Stimulated activated naive CD8-positive, alpha-beta T cell treated with anti-CD3 and anti-CD28 coated beads, Interleukin-15, Interleukin-2, amounts not matched to agents 100 ng/mL and 50 ng/mL, for 24 hours (primary cell): Measurements from ENCODE around the gene OSM.

Experiments used
- H3K27ac Mint-ChIP-seq: one replicate; pipeline ENCODE4 v1.8.0; 2021; ENCODE audit warnings: mild to moderate bottlenecking, mixed read lengths
- H3K27me3 Mint-ChIP-seq: one replicate; pipeline ENCODE4 v1.8.0; 2021; ENCODE audit warnings: mixed read lengths
- H3K36me3 Mint-ChIP-seq: one replicate; pipeline ENCODE4 v1.8.0; 2021; ENCODE audit warnings: low read depth, mixed read lengths
- H3K4me1 Mint-ChIP-seq: one replicate; pipeline ENCODE4 v1.8.0; 2021; ENCODE audit warnings: low read depth, mixed read lengths
- H3K4me3 Mint-ChIP-seq: one replicate; pipeline ENCODE4 v1.8.0; 2021; ENCODE audit warnings: mild to moderate bottlenecking, mixed read lengths
- H3K9me3 Mint-ChIP-seq: one replicate; pipeline ENCODE4 v1.8.0; 2021; ENCODE audit warnings: mixed read lengths

The OSM gene

GRCh38 chr22:30249049-30250038 is 17.3 kb downstream of the OSM start:
- Mint-ChIP-seq H3K36me3 (peaks cover 14% of the 10 kb centered on the region), H3K27me3 (no peaks in the 10 kb centered on the region), H3K27ac (peak overlapping the region; percentile 92), H3K4me3 (no peak overlapping the region), H3K4me1 (peaks cover 83% of the 10 kb centered on the region), H3K9me3 (no peaks in the 10 kb centered on the region)

GRCh38 chr22:30248484-30248883 is 18.2 kb downstream of the OSM start:
- Mint-ChIP-seq H3K36me3 (peaks cover 23% of the 10 kb centered on the region), H3K9me3 (no peaks in the 10 kb centered on the region), H3K4me3 (no peak overlapping the region), H3K4me1 (peaks cover 88% of the 10 kb centered on the region), H3K27ac (peak overlapping the region; percentile 92), H3K27me3 (no peaks in the 10 kb centered on the region)

GRCh38 chr22:30247974-30248373 is 18.7 kb downstream of the OSM start:
- peak overlapping the region; percentile 92 for H3K27ac Mint-ChIP-seq
- H3K4me1 Mint-ChIP-seq: peaks cover 89% of the 10 kb centered on the region
- H3K36me3 Mint-ChIP-seq: peaks cover 28% of the 10 kb centered on the region
- no peak overlapping the region for H3K4me3 Mint-ChIP-seq
- H3K27me3 Mint-ChIP-seq: no peaks in the 10 kb centered on the region
- no peaks in the 10 kb centered on the region for H3K9me3 Mint-ChIP-seq

GRCh38 chr22:30247561-30247960 is 19.1 kb downstream of the OSM start:
- H3K36me3 Mint-ChIP-seq: peaks cover 32% of the 10 kb centered on the region
- peak overlapping the region; percentile 97 for H3K4me3 Mint-ChIP-seq
- no peaks in the 10 kb centered on the region for H3K9me3 Mint-ChIP-seq
- H3K27me3 Mint-ChIP-seq: no peaks in the 10 kb centered on the region
- peaks cover 89% of the 10 kb centered on the region for H3K4me1 Mint-ChIP-seq
- H3K27ac Mint-ChIP-seq: peak overlapping the region; percentile 92

- Mint-ChIP-seq H3K4me1 (peaks cover 88% of the 10 kb centered on the region), H3K27ac (peak overlapping the region; percentile 92), H3K9me3 (no peaks in the 10 kb centered on the region), H3K36me3 (peaks cover 37% of the 10 kb centered on the region), H3K27me3 (no peaks in the 10 kb centered on the region), H3K4me3 (peak overlapping the region; percentile 97)
These were observed 19.8 kb downstream of the OSM start for GRCh38 chr22:30246814-30247376.

- peaks cover 37% of the 10 kb centered on the region for H3K36me3 Mint-ChIP-seq
- no peaks in the 10 kb centered on the region for H3K9me3 Mint-ChIP-seq
- peaks cover 83% of the 10 kb centered on the region for H3K4me1 Mint-ChIP-seq
- peak within 1 kb of the TSS; percentile 97 for H3K4me3 Mint-ChIP-seq
- H3K27me3 Mint-ChIP-seq: no peaks in the 10 kb centered on the region
- H3K27ac Mint-ChIP-seq: peak within 1 kb of the TSS; percentile 98
These were observed 20.5 kb downstream of the OSM start, which contains the start of gene LIF for GRCh38 chr22:30245985-30246813. Gene LIF, minus strand, starts transcription at chr22:30246759. Its CDS starts 64 bp downstream, at chr22:30246695.

GRCh38 chr22:30245181-30245984 is 21.3 kb downstream of the OSM start:
- Mint-ChIP-seq H3K4me3 (peak overlapping the region; percentile 97), H3K27me3 (no peaks in the 10 kb centered on the region), H3K9me3 (no peaks in the 10 kb centered on the region), H3K4me1 (peaks cover 84% of the 10 kb centered on the region), H3K27ac (peak overlapping the region; percentile 98), H3K36me3 (peaks cover 45% of the 10 kb centered on the region)

- H3K9me3 Mint-ChIP-seq: no peaks in the 10 kb centered on the region
- peak overlapping the region; percentile 97 for H3K4me3 Mint-ChIP-seq
- H3K4me1 Mint-ChIP-seq: peaks cover 77% of the 10 kb centered on the region
- peak overlapping the region; percentile 98 for H3K27ac Mint-ChIP-seq
- no peaks in the 10 kb centered on the region for H3K27me3 Mint-ChIP-seq
- H3K36me3 Mint-ChIP-seq: peaks cover 45% of the 10 kb centered on the region
These were observed 22.0 kb downstream of the OSM start for GRCh38 chr22:30244641-30245040.

- Mint-ChIP-seq H3K4me1 (peaks cover 71% of the 10 kb centered on the region), H3K36me3 (peaks cover 45% of the 10 kb centered on the region), H3K9me3 (no peaks in the 10 kb centered on the region), H3K27ac (peak overlapping the region; percentile 98), H3K27me3 (no peaks in the 10 kb centered on the region), H3K4me3 (peak overlapping the region; percentile 97)
These were observed 22.6 kb downstream of the OSM start for GRCh38 chr22:30244066-30244465.

GRCh38 chr22:30243661-30244060 is 23.0 kb downstream of the OSM start:
- peak overlapping the region; percentile 97 for H3K4me3 Mint-ChIP-seq
- H3K36me3 Mint-ChIP-seq: peaks cover 45% of the 10 kb centered on the region
- H3K9me3 Mint-ChIP-seq: no peaks in the 10 kb centered on the region
- H3K4me1 Mint-ChIP-seq: peaks cover 67% of the 10 kb centered on the region
- H3K27me3 Mint-ChIP-seq: no peaks in the 10 kb centered on the region
- H3K27ac Mint-ChIP-seq: peak overlapping the region; percentile 98

- H3K27me3 Mint-ChIP-seq: no peaks in the 10 kb centered on the region
- H3K4me1 Mint-ChIP-seq: peaks cover 48% of the 10 kb centered on the region
- no peaks in the 10 kb centered on the region for H3K9me3 Mint-ChIP-seq
- peak overlapping the region; percentile 49 for H3K4me3 Mint-ChIP-seq
- H3K27ac Mint-ChIP-seq: peak overlapping the region; percentile 36
- H3K36me3 Mint-ChIP-seq: peaks cover 45% of the 10 kb centered on the region
These were observed 24.9 kb downstream of the OSM start for GRCh38 chr22:30241576-30242371.

GRCh38 chr22:30240541-30241417 is 25.9 kb downstream of the OSM start:
- peak overlapping the region; percentile 56 for H3K4me3 Mint-ChIP-seq
- peak overlapping the region; percentile 31 for H3K27ac Mint-ChIP-seq
- H3K9me3 Mint-ChIP-seq: no peaks in the 10 kb centered on the region
- no peaks in the 10 kb centered on the region for H3K27me3 Mint-ChIP-seq
- peaks cover 49% of the 10 kb centered on the region for H3K4me1 Mint-ChIP-seq
- H3K36me3 Mint-ChIP-seq: peaks cover 45% of the 10 kb centered on the region
